Liver (tissue), 9 donors: ENCODE results near the gene COMMD3. TPM values are rescaled to one million over a fixed set of nuclear protein-coding genes. Genes with fewer than 3 reads are reported as not detected.

Source experiments
- DNase-seq: peaks from one replicate; pipeline ENCODE4 v3.0.0-alpha.2; 2017; ENCODE audit warnings: low spot score
- H3K27ac ChIP-seq, 2 donors: one replicate each; pipeline ENCODE4 v1.7.0; 2013; ENCODE audit warnings: inconsistent platforms in 2 of 2, low read length in 2 of 2, control low read depth in 1 of 2, low read depth in 1 of 2, mild to moderate bottlenecking in 1 of 2
- H3K27me3 ChIP-seq, 4 donors: one replicate each; pipeline versions ENCODE4 v1.6.1 to v1.7.0; 2013; ENCODE audit warnings: low read length in 3 of 4, inconsistent platforms in 1 of 4, mild to moderate bottlenecking in 1 of 4, moderate library complexity in 1 of 4; ENCODE audit not compliant: control insufficient read depth in 4 of 4, insufficient read depth in 4 of 4
- H3K36me3 ChIP-seq, 4 donors: one replicate each; pipeline versions ENCODE4 v1.6.1 to v1.7.0; 2013; ENCODE audit warnings: low read length in 3 of 4, mild to moderate bottlenecking in 3 of 4, low read depth in 1 of 4, moderate library complexity in 1 of 4; ENCODE audit not compliant: control insufficient read depth in 4 of 4, insufficient read depth in 3 of 4
- H3K4me1 ChIP-seq, 4 donors: one replicate each; pipeline versions ENCODE4 v1.6.1 to v1.7.0; 2013; ENCODE audit warnings: low read length in 3 of 4, mild to moderate bottlenecking in 3 of 4, moderate library complexity in 1 of 4; ENCODE audit not compliant: control insufficient read depth in 4 of 4, insufficient read depth in 4 of 4
- H3K4me3 ChIP-seq, 3 donors: one replicate each; pipeline versions ENCODE4 v1.6.1 to v1.7.0; 2013; ENCODE audit warnings: low read length in 3 of 3, control low read depth in 1 of 3, low read depth in 1 of 3, mild to moderate bottlenecking in 1 of 3
- H3K9ac ChIP-seq, 2 donors: one replicate each; pipeline ENCODE4 v1.7.0; 2013; ENCODE audit warnings: low read length in 2 of 2, mild to moderate bottlenecking in 2 of 2, moderate library complexity in 2 of 2, control low read depth in 1 of 2, low read depth in 1 of 2
- H3K9me3 ChIP-seq, 4 donors: one replicate each; pipeline versions ENCODE4 v1.6.1 to v1.7.0; 2013; ENCODE audit warnings: low read length in 3 of 4; ENCODE audit not compliant: control insufficient read depth in 4 of 4
- CTCF ChIP-seq: fragments of 150-350 bp; IDR thresholded peaks from 2 replicates; pipeline ENCODE4 v1.5.1; 2017; ENCODE audit warnings: improper control_type of control experiment, low read depth, low read length; ENCODE audit not compliant: missing input control
- EGR1 ChIP-seq, 2 donors: IDR thresholded peaks; 2 replicates each; pipeline ENCODE4 v1.6.1; 2016 to 2018; ENCODE audit warnings: antibody characterized with exemption in 2 of 2, low read depth in 2 of 2
- FOXA1 ChIP-seq: IDR thresholded peaks from 2 replicates; pipeline ENCODE4 v1.6.1; 2016; ENCODE audit warnings: antibody characterized with exemption
- FOXA2 ChIP-seq: IDR thresholded peaks from 2 replicates; pipeline ENCODE4 v1.6.1; 2016; ENCODE audit warnings: antibody characterized with exemption
- GABPA ChIP-seq, 2 donors: IDR thresholded peaks in 1 of 2; conservative IDR thresholded peaks in 1 of 2; 2 replicates each; pipeline ENCODE4 v1.6.1; 2016; ENCODE audit warnings: antibody characterized with exemption in 2 of 2, mild to moderate bottlenecking in 1 of 2, moderate library complexity in 1 of 2
- HNF4A ChIP-seq, 2 donors: conservative IDR thresholded peaks; 2 replicates each; pipeline ENCODE4 v1.6.1; 2016; ENCODE audit warnings: antibody characterized with exemption in 2 of 2, mild to moderate bottlenecking in 2 of 2
- HNF4G ChIP-seq: IDR thresholded peaks from 2 replicates; pipeline ENCODE4 v1.6.1; 2016; ENCODE audit warnings: antibody characterized with exemption
- JUND ChIP-seq, 2 donors: IDR thresholded peaks; 2 replicates each; pipeline ENCODE4 v1.6.1; 2016; ENCODE audit warnings: antibody characterized with exemption in 2 of 2
- NR2F2 ChIP-seq: IDR thresholded peaks from 2 replicates; pipeline ENCODE4 v1.6.1; 2016; ENCODE audit warnings: antibody characterized with exemption
- RAD21 ChIP-seq, 2 donors: IDR thresholded peaks; 2 replicates each; pipeline ENCODE4 v1.6.1; 2016; ENCODE audit warnings: antibody characterized with exemption in 2 of 2, mild to moderate bottlenecking in 2 of 2
- RXRA ChIP-seq, 2 donors: IDR thresholded peaks; 2 replicates each; pipeline ENCODE4 v1.6.1; 2017 to 2018; ENCODE audit warnings: antibody characterized with exemption in 2 of 2, mild to moderate bottlenecking in 1 of 2
- SP1 ChIP-seq: IDR thresholded peaks from 2 replicates; pipeline ENCODE4 v1.6.1; 2018; ENCODE audit warnings: antibody characterized with exemption, mild to moderate bottlenecking
- TAF1 ChIP-seq: conservative IDR thresholded peaks from 2 replicates; pipeline ENCODE4 v1.6.1; 2016; ENCODE audit warnings: antibody characterized with exemption, mild to moderate bottlenecking
- YY1 ChIP-seq: IDR thresholded peaks from 2 replicates; pipeline ENCODE4 v1.6.1; 2016; ENCODE audit warnings: antibody characterized with exemption, mild to moderate bottlenecking
- ZBTB33 ChIP-seq: IDR thresholded peaks from 2 replicates; pipeline ENCODE4 v1.6.1; 2016; ENCODE audit warnings: antibody characterized with exemption
- WGBS: extraction: QIAGEN DNeasy Blood & Tissue Kit; methylation state at CpG from one replicate; pipeline ENCODE4 v1.1.7; 2013; 5-methylcytosine and 5-hydroxymethylcytosine counted together
- polyA plus RNA-seq, 2 donors: library from polyadenylated mRNA; stranded (reverse) in 1 of 2; unstranded in 1 of 2; fragments of 200-250 nt in 1 of 2; fragments of >200 nt in 1 of 2; fragmentation: Nextera tagmentation in 1 of 2; extraction: Ambion mirVana in 1 of 2; gene quantifications; one replicate each; pipeline versions ENCODE4 v1.2.1 to v1.2.3, GENCODE V29; 2013 to 2015
- total RNA-seq, 2 donors: library from RNA; depleted of rRNA; stranded (reverse); fragments of >200 nt; gene quantifications; one replicate each; pipeline ENCODE4 v1.2.3, GENCODE V29; 2014
- TF ChIP-seq, protein P1 (sequence below): IDR thresholded peaks from 2 replicates; pipeline ENCODE4 v1.6.1; 2016; ENCODE audit warnings: antibody characterized with exemption, mild to moderate bottlenecking
- TF ChIP-seq, protein P2 (sequence below): IDR thresholded peaks from 2 replicates; pipeline ENCODE4 v1.6.1; 2016; ENCODE audit warnings: antibody characterized with exemption
- TF ChIP-seq, protein P3 (sequence below): IDR thresholded peaks from 2 replicates; pipeline ENCODE4 v1.6.1; 2016; ENCODE audit warnings: antibody characterized with exemption
- donor health status: healthy.
- donor health status: healthy.
- donor health status: healthy.
- donor health status: healthy.
- donor health status: healthy.

Gene COMMD3
- total and polyA plus RNA-seq, 4 donors = 18.3 to 62.0 (median 25.8) TPM

DNA sequence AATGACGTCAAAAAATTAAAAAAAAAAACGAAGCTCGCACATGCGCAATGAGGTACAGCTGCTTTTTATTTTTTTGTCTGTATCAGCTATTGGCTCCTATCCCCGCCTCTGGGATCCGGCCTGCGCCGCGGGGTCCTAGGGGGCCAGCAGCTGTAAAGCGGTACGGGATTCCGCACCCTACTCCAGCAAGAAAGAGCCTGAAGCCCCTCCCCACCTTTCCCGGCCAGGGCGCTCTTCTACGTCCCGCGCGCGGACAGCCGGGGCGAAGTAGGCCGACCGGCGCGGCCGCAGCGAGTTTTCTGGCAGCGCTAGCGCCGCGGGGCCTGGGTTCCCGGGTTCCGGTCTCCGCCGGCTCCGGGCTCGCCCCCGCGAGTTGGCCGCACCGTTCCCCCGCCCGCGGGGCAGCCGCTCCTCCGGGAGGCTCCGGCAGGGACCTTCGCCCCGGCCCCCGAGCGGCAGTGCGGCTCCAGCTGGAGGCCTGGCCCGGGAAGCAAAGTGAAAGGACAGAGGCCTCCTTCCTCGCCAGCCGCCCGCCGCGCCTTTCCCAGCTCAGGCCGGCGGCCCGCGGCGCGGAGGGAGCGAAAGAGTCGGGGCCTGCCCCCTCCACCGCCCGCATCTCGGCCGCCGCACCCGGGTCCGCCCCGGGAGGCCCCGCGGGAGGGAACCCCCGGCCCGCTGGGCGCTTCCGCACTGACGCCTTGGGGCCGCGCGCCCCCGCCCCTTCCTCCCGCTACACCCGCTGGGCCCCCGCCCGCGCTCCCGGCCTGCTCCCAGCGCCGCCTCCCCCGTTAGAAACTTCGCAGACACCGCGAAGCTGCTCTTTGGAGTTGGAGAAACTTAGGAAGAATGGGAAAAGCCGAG, 24.4 kb downstream of the COMMD3 start:
- H3K4me3 ChIP-seq = peak overlapping the region; percentile 68 to 97 (median 77)
- peaks cover 0 to 12% (median 3%) of the 10 kb centered on the region in 4 donors for H3K9me3 ChIP-seq
- H3K27ac ChIP-seq = peak overlapping the region; percentile 82 to 94
- TF ChIP-seq YY1 (peak; percentile 18), RAD21 (IDR thresholded peaks at IDR 0.05) (peak; percentile 11 to 21), JUND (IDR thresholded peaks at IDR 0.05) (peak; percentile 37 to 44)
- TF ChIP-seq, protein P1, sequence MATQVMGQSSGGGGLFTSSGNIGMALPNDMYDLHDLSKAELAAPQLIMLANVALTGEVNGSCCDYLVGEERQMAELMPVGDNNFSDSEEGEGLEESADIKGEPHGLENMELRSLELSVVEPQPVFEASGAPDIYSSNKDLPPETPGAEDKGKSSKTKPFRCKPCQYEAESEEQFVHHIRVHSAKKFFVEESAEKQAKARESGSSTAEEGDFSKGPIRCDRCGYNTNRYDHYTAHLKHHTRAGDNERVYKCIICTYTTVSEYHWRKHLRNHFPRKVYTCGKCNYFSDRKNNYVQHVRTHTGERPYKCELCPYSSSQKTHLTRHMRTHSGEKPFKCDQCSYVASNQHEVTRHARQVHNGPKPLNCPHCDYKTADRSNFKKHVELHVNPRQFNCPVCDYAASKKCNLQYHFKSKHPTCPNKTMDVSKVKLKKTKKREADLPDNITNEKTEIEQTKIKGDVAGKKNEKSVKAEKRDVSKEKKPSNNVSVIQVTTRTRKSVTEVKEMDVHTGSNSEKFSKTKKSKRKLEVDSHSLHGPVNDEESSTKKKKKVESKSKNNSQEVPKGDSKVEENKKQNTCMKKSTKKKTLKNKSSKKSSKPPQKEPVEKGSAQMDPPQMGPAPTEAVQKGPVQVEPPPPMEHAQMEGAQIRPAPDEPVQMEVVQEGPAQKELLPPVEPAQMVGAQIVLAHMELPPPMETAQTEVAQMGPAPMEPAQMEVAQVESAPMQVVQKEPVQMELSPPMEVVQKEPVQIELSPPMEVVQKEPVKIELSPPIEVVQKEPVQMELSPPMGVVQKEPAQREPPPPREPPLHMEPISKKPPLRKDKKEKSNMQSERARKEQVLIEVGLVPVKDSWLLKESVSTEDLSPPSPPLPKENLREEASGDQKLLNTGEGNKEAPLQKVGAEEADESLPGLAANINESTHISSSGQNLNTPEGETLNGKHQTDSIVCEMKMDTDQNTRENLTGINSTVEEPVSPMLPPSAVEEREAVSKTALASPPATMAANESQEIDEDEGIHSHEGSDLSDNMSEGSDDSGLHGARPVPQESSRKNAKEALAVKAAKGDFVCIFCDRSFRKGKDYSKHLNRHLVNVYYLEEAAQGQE = no peak
- no peaks in the 10 kb centered on the region for H3K36me3 ChIP-seq
- WGBS = under 1% methylated on average over 98 of the region's 98 CpGs
- DNase-seq = peak; percentile 78
- H3K4me1 ChIP-seq = peaks cover 11 to 28% (median 15%) of the 10 kb centered on the region in 4 donors
- peaks cover 4 to 54% (median 23%) of the 10 kb centered on the region in 4 donors for H3K27me3 ChIP-seq
- peak overlapping the region; percentile 52 to 79 for H3K9ac ChIP-seq

DNA sequence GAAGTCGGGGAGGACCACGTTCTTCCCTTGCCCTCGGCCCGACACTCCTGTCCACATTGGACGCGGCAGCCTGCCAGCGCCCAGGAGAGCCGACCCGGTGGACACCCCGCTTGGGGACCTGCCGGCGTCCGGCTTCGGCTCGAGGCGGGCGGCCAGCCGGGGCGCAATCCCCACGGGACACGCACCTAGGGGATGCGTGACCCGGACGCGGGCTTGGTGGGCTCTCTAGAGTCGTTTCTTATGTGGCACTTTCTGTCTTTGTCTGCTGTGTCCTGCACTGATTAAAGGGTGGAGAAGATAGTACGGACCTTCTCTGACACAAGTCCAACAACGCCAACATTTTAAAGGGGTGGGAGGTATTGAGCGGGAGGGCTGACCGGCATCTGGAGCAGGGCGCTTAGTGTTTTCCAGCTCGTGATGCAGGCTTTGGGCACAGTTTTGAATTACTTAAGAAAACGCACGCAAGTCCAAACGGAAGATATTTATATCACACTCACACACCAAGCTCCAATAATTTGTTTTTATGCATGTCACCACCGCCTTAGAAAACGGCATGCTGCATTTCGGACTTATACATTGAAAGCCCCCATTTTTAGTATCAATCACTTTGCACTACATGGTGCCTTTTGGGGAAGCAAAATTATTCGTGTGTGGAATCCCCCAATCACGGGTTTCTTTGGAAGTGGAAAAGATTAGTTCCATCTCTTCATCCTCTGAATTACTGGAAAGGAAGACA, 25.2 kb downstream of the COMMD3 start:
- Histone ChIP-seq H3K4me3 (peak overlapping the region; percentile 68 to 97 (median 77)), H3K4me1 (peaks cover 4 to 20% (median 10%) of the 10 kb centered on the region in 4 donors), H3K36me3 (no peaks in the 10 kb centered on the region), H3K9ac (peak overlapping the region; percentile 5 to 52), H3K27ac (peak overlapping the region; percentile 82 to 94), H3K9me3 (peaks cover 0 to 12% (median 3%) of the 10 kb centered on the region in 4 donors), H3K27me3 (peaks cover 4 to 52% (median 24%) of the 10 kb centered on the region in 4 donors)
- WGBS = 3% methylated on average over 40 of the region's 40 CpGs
- no peak for DNase-seq
- TF ChIP-seq CTCF (no peak), TAF1 (no peak), NR2F2 (no peak), EGR1 (IDR thresholded peaks at IDR 0.05; ENCODE audit: low read depth in 2 of 2) (no peak), JUND (IDR thresholded peaks at IDR 0.05) (no peak), RXRA (IDR thresholded peaks at IDR 0.05) (no peak), SP1 (no peak), ZBTB33 (no peak), HNF4A (conservative IDR thresholded peaks at IDR 0.05) (no peak), FOXA2 (no peak), RAD21 (IDR thresholded peaks at IDR 0.05) (no peak), GABPA (IDR thresholded peaks at IDR 0.05 in 1 of 2, conservative IDR thresholded peaks at IDR 0.05 in 1 of 2) (no peak), HNF4G (no peak), FOXA1 (no peak), YY1 (no peak)
- TF ChIP-seq, protein P2, sequence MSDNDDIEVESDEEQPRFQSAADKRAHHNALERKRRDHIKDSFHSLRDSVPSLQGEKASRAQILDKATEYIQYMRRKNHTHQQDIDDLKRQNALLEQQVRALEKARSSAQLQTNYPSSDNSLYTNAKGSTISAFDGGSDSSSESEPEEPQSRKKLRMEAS = no peak
- TF ChIP-seq, protein P3, sequence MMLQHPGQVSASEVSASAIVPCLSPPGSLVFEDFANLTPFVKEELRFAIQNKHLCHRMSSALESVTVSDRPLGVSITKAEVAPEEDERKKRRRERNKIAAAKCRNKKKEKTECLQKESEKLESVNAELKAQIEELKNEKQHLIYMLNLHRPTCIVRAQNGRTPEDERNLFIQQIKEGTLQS = no peak
- TF ChIP-seq, protein P1 = no peak
